Smooth muscle cell (in vitro differentiated cells): ENCODE results near the gene PPM1D. TPM values are rescaled to one million over a fixed set of nuclear protein-coding genes. Genes with fewer than 3 reads are reported as not detected.

Source experiments
- DNase-seq: peaks from one replicate; lab custom pipeline; 2025; ENCODE audit not compliant: unreplicated experiment; lab: John Stamatoyannopoulos, UW
- H2AFZ ChIP-seq: fragments of 200-600 bp; sonication (generic); 2 replicates; pipeline ENCODE4 v1.6.0; 2016; ENCODE audit warnings: antibody characterized with exemption, low read depth, mild to moderate bottlenecking
- H3F3A ChIP-seq: fragments of 200-600 bp; sonication (generic); 2 replicates; pipeline ENCODE4 v1.6.0; 2017; ENCODE audit warnings: antibody characterized with exemption, low read depth
- H3K27ac ChIP-seq: fragments of 200-600 bp; sonication (generic); 2 replicates; pipeline ENCODE4 v1.5.1; 2016; ENCODE audit warnings: low read depth, mild to moderate bottlenecking
- H3K27me3 ChIP-seq: fragments of 200-600 bp; sonication (generic); 2 replicates; pipeline ENCODE4 v1.6.1; 2016; ENCODE audit warnings: low read depth, mild to moderate bottlenecking
- H3K36me3 ChIP-seq: fragments of 200-600 bp; sonication (generic); 2 replicates; pipeline ENCODE4 v1.5.1; 2016; ENCODE audit warnings: low read depth
- H3K4me1 ChIP-seq: fragments of 200-600 bp; sonication (generic); 2 replicates; pipeline ENCODE4 v1.5.1; 2016; ENCODE audit warnings: low read depth
- H3K4me2 ChIP-seq: fragments of 200-600 bp; sonication (generic); 2 replicates; pipeline ENCODE4 v1.6.0; 2016; ENCODE audit warnings: mild to moderate bottlenecking
- H3K4me3 ChIP-seq: fragments of 200-600 bp; sonication (generic); 2 replicates; pipeline ENCODE4 v1.5.1; 2016; ENCODE audit warnings: mild to moderate bottlenecking
- H3K79me2 ChIP-seq: fragments of 200-600 bp; sonication (generic); 2 replicates; pipeline ENCODE4 v1.6.0; 2016; ENCODE audit warnings: low read depth, mild to moderate bottlenecking
- H3K9ac ChIP-seq: fragments of 200-600 bp; sonication (generic); 2 replicates; pipeline ENCODE4 v1.6.0; 2016; ENCODE audit warnings: low read depth
- H3K9me3 ChIP-seq: fragments of 200-600 bp; sonication (generic); replicated peaks from 2 replicates; pipeline ENCODE4 v1.5.1; 2016; ENCODE audit warnings: low read depth
- H4K20me1 ChIP-seq: fragments of 200-600 bp; sonication (generic); 2 replicates; pipeline ENCODE4 v1.6.0; 2016; ENCODE audit warnings: low read depth
- CTCF ChIP-seq: fragments of 200-600 bp; sonication (generic); IDR thresholded peaks from 2 replicates; pipeline ENCODE4 v1.5.1; 2017; ENCODE audit warnings: borderline replicate concordance, mild to moderate bottlenecking, antibody characterized with exemption; ENCODE audit not compliant: insufficient read depth, poor library complexity, severe bottlenecking
- WGBS: methylation state at CpG from one replicate; pipeline ENCODE4 v1.1.7; 2016; ENCODE audit warnings: low lambda C conversion rate; 5-methylcytosine and 5-hydroxymethylcytosine counted together
- polyA plus RNA-seq: library from polyadenylated mRNA; unstranded; fragments of >200 nt; fragmentation: Nextera tagmentation; extraction: Ambion mirVana; gene quantifications from 2 replicates; pipeline ENCODE4 v1.2.1, GENCODE V29; 2016
- total RNA-seq: library from RNA; depleted of rRNA; stranded (reverse); fragments of >200 nt; gene quantifications from 2 replicates; pipeline ENCODE4 v1.2.3, GENCODE V29; 2014

PPM1D gene
- total and polyA plus RNA-seq, 2 experiments from 2014 or later, result 10.0 to 12.9 TPM

GRCh38 chr17:60622961-60623360 lies 23.0 kb downstream of the PPM1D start:
- Histone ChIP-seq H3K36me3 (peaks cover 4% of the 10 kb centered on the region), H2AFZ (no peak overlapping the region), H3K4me2 (no peak overlapping the region), H3K9ac (no peak overlapping the region), H3K4me1 (no peaks in the 10 kb centered on the region), H3K9me3 (no peaks in the 10 kb centered on the region), H3K4me3 (no peak overlapping the region), H4K20me1 (peaks cover 68% of the 10 kb centered on the region), H3F3A (no peaks in the 10 kb centered on the region), H3K27me3 (no peaks in the 10 kb centered on the region), H3K79me2 (peaks cover 57% of the 10 kb centered on the region), H3K27ac (no peak overlapping the region)
- 97% methylated on average over 2 of the region's 2 CpGs for WGBS
- no peak for TF ChIP-seq CTCF
- no peak for DNase-seq

- H3K4me2 ChIP-seq, result no peak overlapping the region
- peaks cover 4% of the 10 kb centered on the region for H3K36me3 ChIP-seq
Observed at GRCh38 chr17:60623415-60623814, 23.4 kb downstream of the PPM1D start.

GRCh38 chr17:60627124-60627523 lies 27.1 kb downstream of the PPM1D start:
- no peaks in the 10 kb centered on the region for H3K9me3 ChIP-seq
- TF ChIP-seq CTCF, result no peak
- no peaks in the 10 kb centered on the region for H3K27me3 ChIP-seq
- WGBS, result 98% methylated on average over 2 of the region's 2 CpGs
- peaks cover 21% of the 10 kb centered on the region for H3K79me2 ChIP-seq
- no peak for DNase-seq
- no peak overlapping the region for H3K27ac ChIP-seq
- peaks cover 41% of the 10 kb centered on the region for H4K20me1 ChIP-seq
- H3K4me1 ChIP-seq, result no peaks in the 10 kb centered on the region
- no peak overlapping the region for H3K4me2 ChIP-seq
- no peaks in the 10 kb centered on the region for H3F3A ChIP-seq
- H3K36me3 ChIP-seq, result peaks cover 4% of the 10 kb centered on the region
- H2AFZ ChIP-seq, result no peak overlapping the region
- H3K9ac ChIP-seq, result no peak overlapping the region
- H3K4me3 ChIP-seq, result no peak overlapping the region

More at GRCh38 chr17:60623415-60623814, 23.4 kb downstream of the PPM1D start:
- no peak overlapping the region for H2AFZ ChIP-seq
- H3K4me3 ChIP-seq, result no peak overlapping the region
- H3K4me1 ChIP-seq, result no peaks in the 10 kb centered on the region
- H4K20me1 ChIP-seq, result peaks cover 63% of the 10 kb centered on the region
- peaks cover 53% of the 10 kb centered on the region for H3K79me2 ChIP-seq
- no peak overlapping the region for H3K27ac ChIP-seq
- WGBS, result 93% methylated on average over 9 of the region's 9 CpGs
- no peak for TF ChIP-seq CTCF
- H3K27me3 ChIP-seq, result no peaks in the 10 kb centered on the region
- H3F3A ChIP-seq, result no peaks in the 10 kb centered on the region
- H3K9ac ChIP-seq, result no peak overlapping the region
- H3K9me3 ChIP-seq, result no peaks in the 10 kb centered on the region
- DNase-seq, result no peak

- Histone ChIP-seq H4K20me1 (peaks cover 35% of the 10 kb centered on the region), H3K27me3 (no peaks in the 10 kb centered on the region), H3K4me3 (no peak overlapping the region), H3K4me2 (no peak overlapping the region), H3K27ac (no peak overlapping the region), H3F3A (no peaks in the 10 kb centered on the region), H3K79me2 (peaks cover 10% of the 10 kb centered on the region), H3K9ac (no peak overlapping the region), H3K9me3 (no peaks in the 10 kb centered on the region), H2AFZ (no peak overlapping the region), H3K4me1 (no peaks in the 10 kb centered on the region), H3K36me3 (peaks cover 4% of the 10 kb centered on the region)
- no peak for TF ChIP-seq CTCF
- no peak for DNase-seq
- WGBS, result 92% methylated on average over 6 of the region's 6 CpGs
Observed at GRCh38 chr17:60628252-60628889, 28.4 kb downstream of the PPM1D start.
